GM18861 (cell line): ENCODE data around the gene MPC1.
"Not testable (repeated sequence)": the region's sequence is repeated elsewhere in the genome, so short reads cannot be mapped to it uniquely, and the experiment has no call there.

Experiments
- ATAC-seq: cut with Tn5 transposase; IDR thresholded peaks from one replicate; pipeline ENCODE4 v1.9.1; 2021; ENCODE audit not compliant: unreplicated experiment

MPC1 gene

DNA sequence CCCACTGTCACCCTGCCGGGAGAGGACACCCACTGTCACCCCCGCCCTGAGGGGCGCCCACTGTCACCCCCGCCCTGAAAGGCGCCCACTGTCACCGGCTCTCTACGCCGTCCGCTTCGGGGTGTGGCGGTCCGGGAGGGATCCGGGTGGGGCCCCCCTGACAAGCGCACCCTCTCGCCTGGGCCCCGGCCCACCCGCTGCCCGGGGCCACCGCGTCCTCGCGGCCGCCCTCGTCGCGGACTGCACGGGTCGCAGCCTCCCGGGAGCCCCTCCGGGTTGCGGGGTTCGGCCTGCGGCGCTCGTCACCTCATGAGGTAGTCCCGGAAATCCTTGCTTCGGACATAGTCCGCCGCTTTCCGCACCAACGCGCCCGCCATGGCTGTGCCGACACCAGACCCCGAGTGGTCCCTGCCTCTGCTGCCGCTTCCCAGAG, 224 bp downstream of the MPC1 start:
- no peak for ATAC-seq

DNA sequence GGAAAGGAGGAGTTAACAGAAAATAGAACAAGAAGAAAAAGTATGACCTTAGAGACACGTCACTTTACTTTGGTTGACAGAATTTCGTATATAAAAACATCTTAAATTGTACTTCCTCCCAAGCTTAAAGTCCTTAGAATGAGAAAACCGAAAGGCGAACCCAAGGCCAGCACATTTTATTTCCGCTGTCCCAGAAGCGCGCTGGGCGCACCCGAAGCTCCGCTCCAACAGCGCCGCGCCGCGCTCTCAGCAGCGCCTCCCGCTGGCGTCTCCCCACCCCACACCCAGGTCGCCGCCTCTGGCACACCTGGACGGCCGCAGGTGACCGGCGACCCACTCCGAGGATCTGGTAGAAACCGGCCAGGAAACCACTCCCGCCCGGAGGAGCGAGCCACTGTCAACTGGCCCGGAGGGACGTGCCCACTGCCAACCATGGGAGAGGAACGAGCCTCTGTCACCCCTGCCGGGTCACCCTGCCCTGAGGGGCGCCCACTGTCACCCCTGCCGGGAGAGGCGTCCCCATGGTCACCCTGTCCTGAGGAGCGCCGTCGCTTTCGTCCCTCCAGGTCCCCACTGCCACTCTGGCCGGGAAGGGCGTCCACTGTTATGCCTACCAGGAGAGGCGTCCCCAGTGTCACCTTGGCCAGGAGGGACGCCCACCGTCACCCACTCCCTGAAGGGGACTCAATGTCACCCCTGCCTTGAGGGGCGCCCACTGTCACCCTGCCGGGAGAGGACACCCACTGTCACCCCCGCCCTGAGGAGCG, 824 bp downstream of the MPC1 start:
- peak; percentile 41 for ATAC-seq

DNA sequence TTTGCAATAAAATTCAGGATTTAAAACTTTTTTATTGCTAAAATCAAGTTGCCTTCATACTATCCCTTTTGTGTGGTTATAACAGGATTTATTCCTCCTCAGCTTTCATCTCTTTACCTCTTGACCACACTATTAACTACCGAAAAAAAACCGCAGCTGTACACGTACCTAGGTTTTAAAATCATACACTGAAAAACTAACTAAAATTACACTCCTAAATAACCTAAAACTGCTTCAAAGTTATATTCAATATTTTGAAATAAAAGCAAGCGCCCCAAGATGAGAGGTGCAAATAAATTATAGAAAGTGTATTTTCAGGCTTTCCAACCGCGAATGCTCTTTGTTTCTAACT, 1.4 kb downstream of the MPC1 start:
- no peak for ATAC-seq

DNA sequence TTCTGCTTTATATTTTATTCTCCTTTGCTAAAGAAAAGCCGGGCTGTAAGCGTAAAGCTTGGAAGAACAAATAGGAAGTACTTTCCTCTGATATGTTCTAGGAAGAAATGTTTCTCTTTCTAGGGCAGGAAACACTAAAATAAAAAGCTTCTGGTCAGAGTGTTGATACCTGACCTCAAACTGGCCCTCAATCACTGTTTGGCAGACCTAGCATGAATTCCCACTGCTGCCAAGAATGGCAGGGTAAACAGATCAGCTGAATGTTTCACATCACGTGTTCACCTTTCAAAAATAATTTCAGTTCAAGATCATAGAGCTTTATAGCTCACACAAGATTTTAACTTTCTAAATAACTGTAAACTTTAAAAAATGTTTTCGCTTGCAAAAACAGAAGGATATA, 2.9 kb downstream of the MPC1 start:
- no peak for ATAC-seq

DNA sequence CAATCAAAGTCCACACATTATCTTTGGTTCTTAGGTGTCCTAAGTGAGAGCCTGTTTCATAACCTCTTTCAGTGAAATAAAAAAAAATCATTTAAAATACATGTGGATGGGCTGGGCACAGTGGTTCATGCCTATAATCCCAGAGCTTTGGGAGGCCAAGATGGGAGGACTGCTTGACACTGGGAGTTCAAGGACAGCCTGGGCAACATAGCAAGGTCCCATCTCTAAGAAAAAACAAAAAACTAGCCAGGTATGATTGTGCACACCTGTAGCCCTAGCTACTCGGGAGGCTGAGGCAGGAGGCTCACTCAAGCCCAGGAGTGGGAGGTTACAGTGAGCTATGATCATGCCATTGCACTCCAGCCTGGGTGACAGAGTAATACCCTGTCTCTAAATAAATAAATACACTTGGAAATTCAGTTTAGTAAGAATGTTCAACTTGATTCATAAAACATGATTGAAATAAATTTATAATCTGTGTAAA, 3.6 kb downstream of the MPC1 start:
- ATAC-seq, result no peak

DNA sequence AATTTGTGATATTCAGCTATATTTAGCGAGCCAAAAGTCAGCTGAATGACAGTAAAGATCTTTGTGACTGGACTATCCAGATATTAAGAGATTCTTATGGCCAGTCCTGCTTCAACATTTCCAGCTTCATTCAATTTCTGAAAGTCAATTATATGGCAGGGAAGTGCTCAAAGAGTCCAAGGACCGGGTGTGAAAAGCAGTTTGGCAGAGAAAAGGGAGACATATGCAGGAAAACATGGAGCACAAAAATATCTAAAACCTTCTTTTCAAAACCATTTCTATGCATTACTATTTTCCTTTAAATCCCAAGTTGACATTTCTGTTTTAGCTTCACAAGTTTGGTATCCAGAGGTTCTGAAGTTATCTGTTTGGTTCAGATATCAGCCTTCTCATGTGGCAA, 5.0 kb downstream of the MPC1 start:
- ATAC-seq, result no peak

DNA sequence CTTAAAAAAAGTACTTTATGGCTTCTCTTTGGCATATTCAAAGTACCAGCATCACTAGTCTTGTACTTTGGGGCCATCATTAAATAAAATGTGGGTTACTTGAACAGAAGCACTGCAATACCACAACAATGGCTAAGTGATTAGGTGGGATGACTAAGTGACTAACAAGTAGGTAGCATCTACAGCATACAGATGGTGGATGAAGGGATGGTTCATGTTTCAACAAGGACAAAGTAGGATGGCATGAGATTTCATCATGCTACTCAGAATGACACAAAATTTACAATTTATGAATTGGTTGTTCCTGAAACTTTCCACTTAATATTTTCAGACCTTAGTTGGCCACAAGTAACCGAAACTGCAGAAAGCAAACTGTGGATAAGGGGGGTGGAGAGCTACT, 7.7 kb downstream of the MPC1 start:
- ATAC-seq, result no peak

DNA sequence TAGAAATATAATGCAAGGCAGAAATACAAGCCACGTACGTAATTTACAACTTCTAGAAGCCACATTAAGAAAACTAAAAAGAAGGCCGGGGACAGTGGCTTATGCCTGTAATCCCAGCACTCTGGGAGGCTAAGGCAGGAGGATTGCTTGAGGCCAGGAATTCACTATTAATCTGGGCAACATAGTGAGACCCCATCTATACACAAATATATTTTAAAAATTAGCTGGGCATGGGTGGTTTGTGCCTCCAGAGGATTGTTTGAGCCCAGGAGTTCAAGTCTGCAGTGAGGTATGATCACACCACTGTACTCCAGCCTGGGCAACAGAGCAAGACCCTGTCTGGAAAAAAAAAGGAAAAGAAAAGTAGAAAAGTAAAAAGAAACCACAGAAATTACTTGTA, 12.3 kb downstream of the MPC1 start:
- no peak for ATAC-seq

DNA sequence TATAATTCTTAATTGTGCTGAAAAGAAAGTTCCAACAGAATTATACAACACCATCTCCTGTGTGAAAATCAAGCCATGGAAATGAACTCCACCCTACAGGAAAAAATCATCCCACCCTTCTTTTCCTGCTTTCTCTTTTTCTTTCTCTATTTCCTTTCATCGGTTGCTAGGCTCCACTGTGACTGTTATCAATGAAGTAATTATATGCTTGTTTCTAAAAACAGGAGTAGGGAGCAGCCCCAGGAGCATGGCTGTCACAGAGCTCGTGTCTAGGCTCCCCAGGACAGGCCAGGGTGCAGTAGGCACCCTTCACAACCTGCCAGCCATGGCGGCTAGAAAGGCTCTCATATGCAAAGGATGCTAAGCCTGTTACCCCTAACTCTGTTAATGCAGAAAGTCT, 13.0 kb downstream of the MPC1 start:
- ATAC-seq, result no peak

DNA sequence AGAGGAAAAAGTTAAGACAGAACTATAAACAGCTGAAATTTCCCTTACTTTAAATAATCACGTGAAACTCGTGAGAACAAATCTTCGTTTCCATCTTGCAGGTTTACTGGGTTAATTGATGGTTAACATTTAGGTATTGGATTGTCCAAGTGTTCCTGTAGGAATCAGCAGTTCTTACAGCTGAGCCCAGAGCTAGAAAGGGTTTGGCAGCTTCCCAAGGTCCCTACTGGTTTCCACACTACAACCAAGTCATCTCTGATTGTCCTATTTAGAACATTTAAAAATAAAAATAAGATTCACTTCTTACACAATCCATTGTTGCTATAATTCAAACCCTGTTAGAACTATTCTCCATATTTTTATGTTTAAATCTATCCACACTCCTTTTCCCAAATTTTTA, 15.8 kb downstream of the MPC1 start:
- no peak for ATAC-seq

DNA sequence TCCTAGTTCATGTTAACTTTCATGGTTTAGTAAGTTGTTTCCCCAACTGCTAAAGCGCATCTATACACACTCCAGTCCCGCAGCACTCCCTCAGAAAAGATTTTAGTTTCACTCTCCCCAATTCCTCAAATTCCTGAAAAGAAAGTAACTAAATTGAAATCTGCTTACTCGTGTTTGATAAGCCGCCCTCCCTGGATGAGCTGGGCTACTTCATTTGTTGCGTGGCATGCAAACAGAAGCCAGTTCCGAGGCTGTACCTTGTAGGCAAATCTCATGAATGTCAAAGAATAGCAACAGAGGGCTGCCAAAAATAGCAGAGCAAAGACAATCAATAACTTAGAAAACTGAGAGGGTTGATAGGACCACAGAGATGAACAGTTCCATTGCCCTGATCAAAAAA, 16.9 kb downstream of the MPC1 start:
- peak; percentile 90 for ATAC-seq

DNA sequence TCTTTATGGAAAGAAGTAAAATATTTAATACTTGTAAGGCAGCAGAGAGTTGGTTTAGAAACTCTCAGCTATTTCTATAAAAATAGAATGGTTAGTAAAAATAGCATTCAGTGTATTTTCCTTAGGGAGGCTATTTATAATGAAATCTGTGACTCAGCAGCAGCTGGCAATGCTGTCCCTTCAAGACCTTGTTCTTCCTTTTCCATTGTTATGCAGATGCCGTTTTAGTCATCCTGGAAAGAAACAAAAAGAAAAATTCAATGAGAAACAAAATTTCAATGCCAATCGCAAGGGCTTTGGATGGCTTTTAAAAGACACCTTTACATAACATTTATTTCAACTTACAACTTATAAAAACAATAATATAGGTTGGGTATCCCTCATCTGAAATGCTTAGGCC, 17.5 kb downstream of the MPC1 start:
- ATAC-seq, result no peak

DNA sequence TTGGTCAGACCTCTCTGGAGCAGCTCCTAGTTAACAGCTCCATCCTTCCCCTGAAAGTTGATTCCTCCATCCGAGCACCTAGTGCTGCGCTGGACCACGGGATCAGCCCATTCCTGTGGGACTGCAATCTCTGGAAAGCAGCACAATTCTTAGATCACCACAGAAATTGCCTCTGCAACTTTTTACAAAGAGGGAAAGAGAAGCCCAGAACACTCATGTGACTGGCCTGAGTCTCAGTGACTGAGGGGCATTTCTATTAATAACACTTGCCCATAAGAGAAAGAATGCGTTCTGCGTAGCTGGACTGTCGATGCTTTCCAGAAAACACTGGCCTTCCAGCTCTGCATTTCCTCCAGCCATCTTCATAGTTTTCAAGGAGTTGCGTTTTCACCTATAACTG, 18.3 kb downstream of the MPC1 start:
- ATAC-seq, result no peak

DNA sequence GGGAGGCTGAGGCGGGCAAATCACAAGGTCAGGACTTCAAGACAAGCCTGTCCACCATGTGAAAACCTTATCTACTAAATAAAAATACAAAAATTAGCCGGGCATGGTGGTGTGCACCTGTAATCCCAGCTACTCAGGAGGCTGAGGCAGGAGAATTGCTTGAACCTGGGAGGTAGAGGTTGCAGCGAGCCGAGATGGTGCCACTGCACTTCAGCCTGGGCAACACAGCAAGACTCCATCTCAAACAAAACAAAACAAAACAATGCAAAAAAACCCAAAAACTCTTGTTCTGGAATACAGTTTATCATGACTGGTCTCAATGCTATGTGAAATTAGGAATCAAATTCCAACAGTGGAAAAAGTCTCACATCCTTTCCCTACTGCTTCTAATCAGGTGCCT, 20.3 kb downstream of the MPC1 start:
- not testable (repeated sequence) for ATAC-seq

DNA sequence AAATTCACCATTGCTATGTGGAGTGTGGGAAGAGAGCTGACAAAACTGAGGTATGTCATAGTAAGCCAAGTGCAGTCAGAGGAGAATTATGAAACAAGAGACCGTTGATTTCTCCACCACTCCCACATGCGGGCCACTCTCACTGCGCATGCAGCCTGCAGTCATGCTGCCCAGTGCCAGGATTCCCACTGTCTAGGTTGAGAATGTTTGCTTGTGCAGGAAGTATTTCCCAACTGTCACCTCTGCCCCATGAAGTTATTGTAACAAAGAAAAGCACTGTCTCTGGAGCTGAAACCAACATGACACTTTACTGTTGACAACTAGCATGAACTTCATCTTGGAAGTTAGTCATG, 21.7 kb downstream of the MPC1 start:
- ATAC-seq, result no peak

DNA sequence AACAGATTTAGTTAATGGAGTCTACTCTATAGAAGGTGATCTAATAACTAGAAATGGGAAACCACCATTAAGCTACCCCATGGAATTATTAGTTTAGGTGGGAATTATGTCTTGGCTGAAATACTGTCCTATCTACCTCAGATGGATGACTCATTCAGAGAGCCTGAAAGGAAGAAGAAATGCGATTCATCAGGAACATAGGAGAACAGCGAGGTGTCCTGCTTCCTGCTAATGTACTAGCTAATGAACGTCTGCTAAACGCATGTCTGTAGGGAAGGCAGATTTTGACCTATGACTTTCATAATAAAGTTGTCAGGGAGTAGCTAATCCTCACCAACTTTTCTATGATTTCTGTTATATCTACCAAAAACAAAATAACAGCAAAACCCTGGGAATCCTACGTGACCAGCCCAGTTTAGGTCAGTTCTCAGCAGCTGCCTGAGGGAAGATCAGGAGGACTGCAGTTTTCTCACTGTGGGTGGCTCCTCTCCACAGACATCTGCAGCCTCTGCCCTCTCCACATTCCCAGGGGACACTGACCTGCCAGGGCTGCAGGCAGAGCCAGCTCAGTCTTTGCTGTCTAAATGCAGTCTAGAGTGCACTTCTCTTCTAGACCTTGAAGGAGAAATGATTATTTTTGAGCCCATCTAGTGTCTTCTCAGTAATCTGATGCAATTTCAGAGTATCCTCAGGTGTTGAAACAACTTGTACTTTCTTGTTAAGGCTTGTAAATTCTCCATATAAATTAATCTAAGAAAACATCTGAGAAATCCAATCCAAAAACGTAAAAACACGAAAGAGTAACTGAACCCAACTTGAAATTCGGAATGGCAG, 22.3 kb downstream of the MPC1 start:
- ATAC-seq, result no peak

DNA sequence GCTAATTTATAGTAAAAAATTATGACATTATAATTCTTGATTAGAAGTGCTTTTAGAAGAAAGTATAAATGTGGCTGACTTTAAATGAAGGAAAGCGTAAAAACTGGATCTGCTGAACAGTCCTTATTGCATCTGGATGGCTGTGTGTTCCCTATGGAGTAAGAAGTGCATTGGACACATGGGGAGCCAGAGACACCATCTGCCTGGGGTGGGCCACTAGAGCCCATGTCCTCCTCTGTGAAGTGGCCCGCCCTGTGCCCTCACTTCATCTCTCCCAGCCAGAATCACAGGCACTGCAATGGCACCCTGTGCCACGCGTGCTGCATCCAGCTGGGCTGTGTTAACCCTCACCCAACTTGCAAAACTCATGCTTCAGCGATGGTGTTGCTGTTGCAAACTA, 27.2 kb downstream of the MPC1 start:
- ATAC-seq, result no peak

DNA sequence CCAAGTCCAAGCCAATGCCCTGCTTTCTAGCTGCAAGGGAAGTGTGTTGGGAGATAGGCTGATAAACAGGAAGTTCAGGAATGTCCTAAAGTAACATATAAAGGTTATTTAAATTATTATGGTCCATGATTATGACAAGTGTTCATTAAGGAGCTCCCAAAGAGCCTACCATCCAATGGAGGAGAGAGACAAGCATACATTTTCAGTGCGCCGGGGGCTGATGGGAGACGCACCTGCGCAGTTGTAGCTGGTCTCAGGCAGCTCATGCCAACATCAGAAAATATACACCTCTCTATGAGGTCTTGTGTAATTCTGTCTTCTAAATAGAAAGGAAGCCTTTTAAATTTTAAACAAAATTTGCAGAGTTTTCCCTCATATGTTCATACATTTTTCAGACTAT, 27.8 kb downstream of the MPC1 start:
- no peak for ATAC-seq

DNA sequence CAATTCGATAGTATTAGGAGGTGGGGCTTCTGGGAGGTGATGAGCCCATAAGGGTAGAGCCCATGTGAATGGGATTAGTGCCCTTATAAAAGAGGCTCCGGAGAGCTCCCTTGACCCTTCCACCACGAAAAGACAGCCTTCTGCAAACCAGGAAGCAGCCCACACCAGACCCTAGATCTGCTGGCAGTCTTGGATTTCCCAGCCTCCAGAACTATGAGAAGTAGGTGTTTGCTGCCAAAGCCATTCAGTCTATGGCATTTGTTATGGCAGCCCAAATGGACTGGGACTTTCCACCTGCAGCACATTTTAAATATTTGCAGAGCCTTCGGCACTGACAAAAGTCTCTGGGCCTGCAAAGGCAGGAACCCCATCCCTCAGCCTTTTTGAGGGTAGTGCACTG, 28.6 kb downstream of the MPC1 start:
- no peak for ATAC-seq

DNA sequence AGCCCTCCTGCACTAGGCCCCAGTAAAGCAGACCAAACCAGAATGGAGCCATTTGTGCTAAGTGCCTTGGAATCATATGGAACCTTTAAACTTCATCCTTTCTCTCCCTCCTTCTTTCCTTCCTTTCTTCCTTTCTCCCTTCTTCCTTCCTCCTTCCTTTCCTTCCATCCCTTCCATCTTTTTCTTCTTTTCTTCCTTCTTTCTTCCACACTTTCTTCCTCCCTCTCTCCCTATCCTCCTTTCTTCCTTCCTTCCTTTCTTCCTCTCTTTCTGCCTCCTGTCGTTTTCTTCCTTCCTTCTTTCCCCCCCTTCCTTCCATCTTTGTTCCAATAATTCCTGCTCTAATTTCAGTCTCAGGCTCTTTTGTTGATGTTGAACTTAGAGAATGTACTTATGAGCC, 29.2 kb downstream of the MPC1 start:
- ATAC-seq, result no peak

DNA sequence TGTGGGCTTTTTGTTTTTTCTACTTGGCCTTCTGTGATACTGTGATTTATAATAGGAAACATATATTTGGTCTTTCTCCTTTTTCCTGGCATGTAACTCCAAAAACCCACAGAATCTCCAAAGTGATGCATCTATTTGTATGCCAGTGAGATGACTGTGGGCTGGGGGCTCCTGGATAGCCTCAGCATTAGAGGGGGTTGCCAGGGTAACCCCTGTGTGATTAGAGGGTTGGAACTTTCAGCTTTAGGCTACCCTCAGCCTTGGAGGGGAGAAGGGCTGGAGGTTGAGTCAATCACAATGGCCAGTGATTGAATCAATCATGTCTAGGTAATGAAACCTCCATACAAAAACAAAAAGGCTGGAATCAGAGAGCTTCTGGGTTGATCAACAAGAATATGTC, 29.8 kb downstream of the MPC1 start:
- ATAC-seq, result no peak

DNA sequence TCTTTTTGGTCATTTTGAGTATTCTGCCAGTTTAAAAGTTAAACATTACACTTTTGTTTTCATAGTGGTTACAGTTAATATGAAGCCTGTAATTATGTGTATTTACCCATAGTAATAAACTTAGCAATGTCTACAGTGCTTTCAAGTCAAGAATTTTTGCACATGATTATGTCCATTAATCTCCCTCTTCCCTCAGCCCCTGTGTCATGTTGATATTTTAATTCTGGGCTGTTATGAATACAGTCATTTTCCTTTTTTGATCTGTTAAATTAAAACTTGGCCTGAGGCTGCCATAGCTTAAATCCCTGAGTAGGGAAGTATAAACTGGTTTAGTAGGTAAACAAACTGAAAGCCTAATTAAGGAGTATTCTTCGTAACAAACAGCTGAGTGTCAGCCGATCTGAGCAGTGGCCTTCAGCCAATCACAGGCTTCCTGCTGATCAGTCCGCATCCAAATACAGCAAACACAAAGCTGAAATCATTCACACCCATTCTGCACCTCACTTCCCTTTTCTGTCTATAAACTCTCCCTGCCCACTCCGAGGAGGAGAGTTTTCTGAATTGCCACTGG, 30.9 kb downstream of the MPC1 start:
- ATAC-seq, result peak; percentile 98
